Epithelial cell of proximal tubule (primary cell): Measurements from ENCODE around the gene TAF4B. TPM values are rescaled to one million over a fixed set of nuclear protein-coding genes. Genes with fewer than 3 reads are reported as not detected.

Experiments
- DNase-seq: peaks from one replicate; pipeline ENCODE4 v3.0.0-alpha.2; 2011; ENCODE audit warnings: low read depth
- H3K4me3 ChIP-seq: 2 replicates; pipeline ENCODE4 v1.5.1; 2011; ENCODE audit warnings: low read depth, mild to moderate bottlenecking, low read length
- total RNA-seq: library from RNA; depleted of rRNA; stranded (reverse); fragments of >200 nt; gene quantifications from 2 replicates; pipeline ENCODE4 v1.2.3, GENCODE V29; 2015
- TF ChIP-seq, protein P1 (sequence below): conservative IDR thresholded peaks from 2 replicates; pipeline ENCODE4 v1.5.1; 2012; ENCODE audit warnings: low read depth, mild to moderate bottlenecking, low read length

The TAF4B gene
- total RNA-seq, 1 donor from 2014 or later, result 5.7 TPM

GRCh38 chr18:26422472-26423162 lies 196.4 kb downstream of the TAF4B start:
- no peak overlapping the region for H3K4me3 ChIP-seq
- TF ChIP-seq, protein P1, sequence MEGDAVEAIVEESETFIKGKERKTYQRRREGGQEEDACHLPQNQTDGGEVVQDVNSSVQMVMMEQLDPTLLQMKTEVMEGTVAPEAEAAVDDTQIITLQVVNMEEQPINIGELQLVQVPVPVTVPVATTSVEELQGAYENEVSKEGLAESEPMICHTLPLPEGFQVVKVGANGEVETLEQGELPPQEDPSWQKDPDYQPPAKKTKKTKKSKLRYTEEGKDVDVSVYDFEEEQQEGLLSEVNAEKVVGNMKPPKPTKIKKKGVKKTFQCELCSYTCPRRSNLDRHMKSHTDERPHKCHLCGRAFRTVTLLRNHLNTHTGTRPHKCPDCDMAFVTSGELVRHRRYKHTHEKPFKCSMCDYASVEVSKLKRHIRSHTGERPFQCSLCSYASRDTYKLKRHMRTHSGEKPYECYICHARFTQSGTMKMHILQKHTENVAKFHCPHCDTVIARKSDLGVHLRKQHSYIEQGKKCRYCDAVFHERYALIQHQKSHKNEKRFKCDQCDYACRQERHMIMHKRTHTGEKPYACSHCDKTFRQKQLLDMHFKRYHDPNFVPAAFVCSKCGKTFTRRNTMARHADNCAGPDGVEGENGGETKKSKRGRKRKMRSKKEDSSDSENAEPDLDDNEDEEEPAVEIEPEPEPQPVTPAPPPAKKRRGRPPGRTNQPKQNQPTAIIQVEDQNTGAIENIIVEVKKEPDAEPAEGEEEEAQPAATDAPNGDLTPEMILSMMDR, result no peak
- DNase-seq, result no peak

- H3K4me3 ChIP-seq, result no peak overlapping the region
- TF ChIP-seq, protein P1, result no peak
- DNase-seq, result no peak
These were observed 198.3 kb downstream of the TAF4B start for GRCh38 chr18:26424428-26425147.

GRCh38 chr18:26425148-26425531 lies 198.9 kb downstream of the TAF4B start:
- TF ChIP-seq, protein P1, result no peak

DNA sequence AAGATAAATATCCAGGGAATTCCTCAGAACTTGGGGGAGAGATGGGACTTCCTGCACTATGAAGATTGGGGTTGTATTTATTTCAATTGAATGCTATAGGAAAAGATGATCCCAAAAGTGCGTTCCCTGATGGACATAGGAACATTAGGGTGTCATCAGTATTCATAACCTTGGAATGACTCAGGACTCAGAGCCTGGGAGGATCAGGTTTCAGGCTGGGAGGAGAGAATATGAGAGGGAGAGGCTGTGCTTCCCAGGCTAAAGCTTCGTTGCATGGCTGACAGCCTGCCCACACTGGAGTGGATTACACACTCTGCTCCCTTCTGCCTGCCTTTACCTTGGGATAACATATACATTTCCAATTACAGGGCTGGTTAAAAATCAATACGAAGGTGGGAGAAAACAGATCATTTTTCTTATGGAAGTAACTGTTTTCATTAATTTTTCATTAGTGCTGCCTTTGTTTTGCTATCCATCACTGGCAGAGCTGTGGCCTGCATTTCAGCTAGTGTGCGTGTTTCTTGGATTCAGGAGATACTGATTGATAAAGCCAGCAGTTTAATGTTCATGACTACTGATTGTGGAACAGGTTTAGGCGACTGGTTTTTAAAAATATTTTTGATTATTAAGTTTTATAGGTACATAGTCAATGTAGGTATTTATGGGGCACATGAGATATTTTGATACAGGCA lies 203.4 kb downstream of the TAF4B start:
- no peak overlapping the region for H3K4me3 ChIP-seq
- DNase-seq, result peak; percentile 56
- TF ChIP-seq, protein P1, result no peak

More at GRCh38 chr18:26425148-26425531, 198.9 kb downstream of the TAF4B start:
- H3K4me3 ChIP-seq, result no peak overlapping the region
- DNase-seq, result no peak

DNA sequence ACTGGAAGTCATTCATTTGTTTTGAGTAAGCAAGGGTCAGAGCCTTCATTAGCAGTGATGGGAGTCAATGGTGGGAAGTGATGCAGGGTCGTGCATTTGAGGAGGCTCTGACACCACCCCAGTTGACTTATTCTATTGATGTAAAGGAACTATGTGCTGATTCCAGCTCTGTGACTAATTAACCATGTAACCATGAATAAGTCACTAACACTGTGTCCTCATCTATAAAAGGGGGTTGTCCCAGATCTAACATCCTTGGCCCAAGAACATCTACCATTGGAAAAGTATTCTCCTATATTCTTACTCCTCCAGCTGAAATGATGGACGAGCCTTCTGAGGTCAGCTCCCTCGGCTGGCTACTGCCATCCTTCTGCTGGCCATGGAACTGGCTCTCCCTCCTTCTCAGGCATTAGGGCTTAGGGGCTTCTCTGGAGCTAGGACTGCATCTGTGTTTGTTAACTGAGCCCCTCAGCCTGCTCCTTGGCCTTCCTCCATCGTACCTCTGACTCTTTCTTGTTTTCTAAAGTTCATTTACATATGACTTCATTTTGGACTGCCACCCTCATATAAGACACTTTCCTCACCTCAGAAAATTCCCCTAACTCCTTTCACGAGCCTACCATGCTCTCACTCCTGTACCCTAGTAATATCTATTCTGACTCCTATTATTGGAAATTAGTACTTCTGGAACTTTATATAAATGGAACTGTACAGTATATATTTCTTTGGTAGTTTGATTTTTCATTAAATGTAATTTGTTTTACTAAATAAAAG lies 206.6 kb downstream of the TAF4B start:
- TF ChIP-seq, protein P1, result no peak
- DNase-seq, result no peak
- no peak overlapping the region for H3K4me3 ChIP-seq

DNA sequence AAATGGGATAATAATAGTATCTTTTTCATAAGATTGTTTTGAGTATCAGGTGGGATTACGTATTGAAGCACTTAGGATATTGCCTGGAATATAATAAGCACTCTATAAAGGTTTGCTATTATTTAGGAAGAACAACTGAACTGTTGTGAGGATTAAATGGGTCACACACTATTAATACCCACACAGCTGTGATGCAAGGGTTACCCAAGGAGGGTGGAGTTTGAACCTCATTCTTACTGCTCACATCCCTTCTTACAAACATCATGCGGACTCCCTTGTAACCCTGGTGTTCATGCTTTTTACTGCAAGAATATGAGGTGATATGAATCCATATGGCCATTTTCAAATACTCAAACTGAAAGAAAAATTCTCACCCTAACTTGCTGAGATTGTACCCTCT lies 208.6 kb downstream of the TAF4B start:
- DNase-seq, result no peak
- TF ChIP-seq, protein P1, result no peak
- no peak overlapping the region for H3K4me3 ChIP-seq
